Glomerular endothelial cell (primary cell): ENCODE measurements around the gene KEL. TPM values are rescaled to one million over a fixed set of nuclear protein-coding genes. Genes with fewer than 3 reads are reported as not detected.

Experiments used
- DNase-seq: peaks from one replicate; pipeline ENCODE4 v3.0.0-alpha.2; 2011; ENCODE audit warnings: low read depth, low spot score; ENCODE audit errors: extremely low read depth
- total RNA-seq: library from RNA; depleted of rRNA; stranded (reverse); fragments of >200 nt; gene quantifications from 2 replicates; pipeline ENCODE4 v1.2.3, GENCODE V29; 2015

KEL gene
- total RNA-seq, 1 donor from 2014 or later: 0.18 TPM

- no peak for DNase-seq
Measured at GRCh38 chr7:142962991-142963390, 828 bp upstream of the KEL start.

- no peak for DNase-seq
Measured at GRCh38 chr7:142961595-142961972, 579 bp downstream of the KEL start.

GRCh38 chr7:142960955-142961512 lies 1.1 kb downstream of the KEL start:
- no peak for DNase-seq

GRCh38 chr7:142959202-142959601 lies 3.0 kb downstream of the KEL start:
- DNase-seq: no peak

GRCh38 chr7:142957723-142958122 lies 4.4 kb downstream of the KEL start:
- no peak for DNase-seq

GRCh38 chr7:142956951-142957623 lies 5.1 kb downstream of the KEL start:
- DNase-seq: no peak

GRCh38 chr7:142954680-142955268 lies 7.4 kb downstream of the KEL start:
- DNase-seq: no peak

- no peak for DNase-seq
Measured at GRCh38 chr7:142950235-142950634, 11.9 kb downstream of the KEL start.

GRCh38 chr7:142948603-142949002 lies 13.6 kb downstream of the KEL start:
- no peak for DNase-seq

- no peak for DNase-seq
Measured at GRCh38 chr7:142945001-142945400, 17.2 kb downstream of the KEL start.

- DNase-seq: no peak
Measured at GRCh38 chr7:142943706-142944268, 18.4 kb downstream of the KEL start.

- DNase-seq: no peak
Measured at GRCh38 chr7:142942746-142943145, 19.4 kb downstream of the KEL start.

GRCh38 chr7:142941541-142941940 lies 20.6 kb downstream of the KEL start:
- no peak for DNase-seq

GRCh38 chr7:142940966-142941535 lies 21.1 kb downstream of the KEL start:
- no peak for DNase-seq

GRCh38 chr7:142939226-142939910 lies 22.8 kb downstream of the KEL start, which contains the start of gene LLCFC1:
Gene LLCFC1 (plus strand): TSS chr7:142939484. CDS start chr7:142939622, 138 bp downstream.
- no peak for DNase-seq

GRCh38 chr7:142938611-142939010 lies 23.6 kb downstream of the KEL start:
- no peak for DNase-seq

GRCh38 chr7:142935941-142936565 lies 26.1 kb downstream of the KEL start:
- DNase-seq: no peak

- DNase-seq: no peak
Measured at GRCh38 chr7:142934056-142934455, 28.1 kb downstream of the KEL start.

- DNase-seq: no peak
Measured at GRCh38 chr7:142933624-142934023, 28.5 kb downstream of the KEL start, which contains the start of gene TRPV5. Gene TRPV5 (minus strand): TSS chr7:142933746. CDS start chr7:142933459, 287 bp downstream.

- DNase-seq: no peak
Measured at GRCh38 chr7:142933092-142933475, 29.1 kb downstream of the KEL start.
